HG03159 (cell line): ENCODE results near the gene ACAN.

ENCODE experiments used
- ATAC-seq: cut with Tn5 transposase; IDR thresholded peaks from one replicate; pipeline ENCODE4 v1.9.1; 2021; ENCODE audit warnings: mild to moderate bottlenecking, moderate library complexity; ENCODE audit not compliant: unreplicated experiment

Gene ACAN

GRCh38 chr15:88800738-88801137, 2.5 kb upstream of the ACAN start:
- no peak for ATAC-seq

GRCh38 chr15:88802250-88802990, 816 bp upstream of the ACAN start:
- ATAC-seq, result no peak

GRCh38 chr15:88802991-88803240, 320 bp upstream of the ACAN start:
- no peak for ATAC-seq

- ATAC-seq, result no peak
Observed at GRCh38 chr15:88803920-88804247, 648 bp downstream of the ACAN start.

- ATAC-seq, result no peak
Observed at GRCh38 chr15:88804257-88804656, 1.0 kb downstream of the ACAN start.

- no peak for ATAC-seq
Observed at GRCh38 chr15:88805031-88805780, 2.0 kb downstream of the ACAN start.

GRCh38 chr15:88810446-88810845, 7.2 kb downstream of the ACAN start:
- no peak for ATAC-seq

GRCh38 chr15:88812133-88812532, 8.9 kb downstream of the ACAN start:
- no peak for ATAC-seq

GRCh38 chr15:88813960-88814359, 10.7 kb downstream of the ACAN start:
- no peak for ATAC-seq

GRCh38 chr15:88814393-88814792, 11.2 kb downstream of the ACAN start:
- ATAC-seq, result no peak

GRCh38 chr15:88818920-88819319, 15.7 kb downstream of the ACAN start:
- no peak for ATAC-seq

GRCh38 chr15:88821993-88822392, 18.8 kb downstream of the ACAN start:
- no peak for ATAC-seq

GRCh38 chr15:88828791-88829190, 25.6 kb downstream of the ACAN start:
- ATAC-seq, result no peak

GRCh38 chr15:88830016-88830415, 26.8 kb downstream of the ACAN start:
- ATAC-seq, result no peak

GRCh38 chr15:88832820-88833730, 29.8 kb downstream of the ACAN start:
- ATAC-seq, result no peak

- ATAC-seq, result no peak
Observed at GRCh38 chr15:88833731-88834100, 30.5 kb downstream of the ACAN start.

- ATAC-seq, result no peak
Observed at GRCh38 chr15:88834211-88834812, 31.1 kb downstream of the ACAN start.

- no peak for ATAC-seq
Observed at GRCh38 chr15:88835119-88835518, 31.9 kb downstream of the ACAN start.

GRCh38 chr15:88835646-88836045, 32.4 kb downstream of the ACAN start:
- ATAC-seq, result no peak

GRCh38 chr15:88838667-88839066, 35.4 kb downstream of the ACAN start:
- ATAC-seq, result no peak

- ATAC-seq, result no peak
Observed at GRCh38 chr15:88839146-88839545, 35.9 kb downstream of the ACAN start.
